Neural crest cell (in vitro differentiated cells): ENCODE results near the gene DLEU7. TPM values are rescaled to one million over a fixed set of nuclear protein-coding genes. Genes with fewer than 3 reads are reported as not detected.

ENCODE experiments used
- DNase-seq: peaks from one replicate; pipeline ENCODE4 v3.0.0; 2021; ENCODE audit warnings: low read depth, mixed read lengths, low spot score
- H3K27ac Mint-ChIP-seq: one replicate; pipeline ENCODE4 v1.8.0; 2021; ENCODE audit warnings: mild to moderate bottlenecking, mixed read lengths; ENCODE audit not compliant: unreplicated experiment
- H3K27me3 Mint-ChIP-seq: 2 replicates; pipeline ENCODE4 v1.8.0; 2021; ENCODE audit warnings: low read depth, mild to moderate bottlenecking, mixed read lengths
- H3K36me3 Mint-ChIP-seq: 2 replicates; pipeline ENCODE4 v1.8.0; 2021; ENCODE audit warnings: low read depth, mild to moderate bottlenecking, mixed read lengths
- H3K4me1 Mint-ChIP-seq: 2 replicates; pipeline ENCODE4 v1.8.0; 2021; ENCODE audit warnings: mixed read lengths
- H3K4me3 Mint-ChIP-seq: one replicate; pipeline ENCODE4 v1.8.0; 2021; ENCODE audit warnings: mild to moderate bottlenecking, mixed read lengths
- H3K9me3 Mint-ChIP-seq: 2 replicates; pipeline ENCODE4 v1.8.0; 2021; ENCODE audit warnings: mixed read lengths
- total RNA-seq: library from RNA; stranded (reverse); gene quantifications from 2 replicates; pipeline ENCODE4 v1.2.1, GENCODE V29; 2021
- TF ChIP-seq, protein P1 (sequence below): fragments of 200-600 bp; sonication (generic); conservative IDR thresholded peaks from 2 replicates; pipeline ENCODE4 v1.5.0; 2021; ENCODE audit warnings: antibody characterized with exemption, mild to moderate bottlenecking

Gene DLEU7
- total RNA-seq, 1 donor from 2014 or later, result 0.51 TPM

DNA sequence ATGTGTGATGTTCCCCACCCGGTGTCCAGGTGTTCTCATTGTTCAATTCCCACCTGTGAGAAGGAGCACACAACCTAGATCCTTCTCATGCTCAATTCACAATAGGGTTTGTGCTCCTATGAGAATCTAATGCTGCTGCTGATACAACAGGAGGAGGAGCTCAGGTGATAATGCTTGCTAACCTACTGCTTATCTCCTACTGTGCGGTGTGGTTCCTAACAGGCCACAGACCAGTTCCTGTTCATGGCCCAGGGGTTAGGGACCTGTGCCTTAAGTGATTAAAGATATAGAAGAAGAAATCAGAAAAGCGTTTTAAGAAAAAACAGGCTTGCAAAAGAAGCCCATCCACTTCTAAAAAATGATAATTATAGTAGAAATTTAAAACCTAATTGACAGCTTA, 17.5 kb downstream of the DLEU7 start:
- Mint-ChIP-seq H3K27me3 (no peaks in the 10 kb centered on the region), H3K4me1 (no peaks in the 10 kb centered on the region), H3K9me3 (no peaks in the 10 kb centered on the region), H3K4me3 (no peak overlapping the region), H3K27ac (no peak overlapping the region), H3K36me3 (peaks cover under 1% of the 10 kb centered on the region)
- no peak for DNase-seq
- TF ChIP-seq, protein P1, sequence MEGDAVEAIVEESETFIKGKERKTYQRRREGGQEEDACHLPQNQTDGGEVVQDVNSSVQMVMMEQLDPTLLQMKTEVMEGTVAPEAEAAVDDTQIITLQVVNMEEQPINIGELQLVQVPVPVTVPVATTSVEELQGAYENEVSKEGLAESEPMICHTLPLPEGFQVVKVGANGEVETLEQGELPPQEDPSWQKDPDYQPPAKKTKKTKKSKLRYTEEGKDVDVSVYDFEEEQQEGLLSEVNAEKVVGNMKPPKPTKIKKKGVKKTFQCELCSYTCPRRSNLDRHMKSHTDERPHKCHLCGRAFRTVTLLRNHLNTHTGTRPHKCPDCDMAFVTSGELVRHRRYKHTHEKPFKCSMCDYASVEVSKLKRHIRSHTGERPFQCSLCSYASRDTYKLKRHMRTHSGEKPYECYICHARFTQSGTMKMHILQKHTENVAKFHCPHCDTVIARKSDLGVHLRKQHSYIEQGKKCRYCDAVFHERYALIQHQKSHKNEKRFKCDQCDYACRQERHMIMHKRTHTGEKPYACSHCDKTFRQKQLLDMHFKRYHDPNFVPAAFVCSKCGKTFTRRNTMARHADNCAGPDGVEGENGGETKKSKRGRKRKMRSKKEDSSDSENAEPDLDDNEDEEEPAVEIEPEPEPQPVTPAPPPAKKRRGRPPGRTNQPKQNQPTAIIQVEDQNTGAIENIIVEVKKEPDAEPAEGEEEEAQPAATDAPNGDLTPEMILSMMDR, result no peak

DNA sequence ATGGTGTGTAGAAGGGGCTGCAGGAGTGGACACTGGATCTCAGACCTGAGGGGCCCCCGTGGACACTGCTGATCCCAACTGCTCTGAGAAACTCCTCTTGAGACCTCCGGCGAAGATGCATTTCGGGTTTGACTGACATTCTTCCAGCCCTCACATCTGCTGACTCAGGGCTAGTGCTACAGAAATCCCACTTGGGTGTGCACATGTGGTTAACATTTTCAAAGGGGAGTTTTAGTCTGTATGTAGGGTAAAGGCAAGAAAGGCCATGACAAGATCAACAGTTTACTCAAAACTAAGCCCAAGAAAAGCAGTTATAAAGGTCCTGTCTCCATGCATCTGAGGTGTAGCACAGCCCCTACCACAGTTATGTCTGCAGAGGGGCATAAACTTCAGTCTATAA, 31.2 kb downstream of the DLEU7 start:
- TF ChIP-seq, protein P1, result no peak
- no peak overlapping the region for H3K4me3 Mint-ChIP-seq
- no peaks in the 10 kb centered on the region for H3K9me3 Mint-ChIP-seq
- no peaks in the 10 kb centered on the region for H3K36me3 Mint-ChIP-seq
- no peak overlapping the region for H3K27ac Mint-ChIP-seq
- H3K4me1 Mint-ChIP-seq, result peaks cover 4% of the 10 kb centered on the region
- no peak for DNase-seq
- H3K27me3 Mint-ChIP-seq, result no peaks in the 10 kb centered on the region

DNA sequence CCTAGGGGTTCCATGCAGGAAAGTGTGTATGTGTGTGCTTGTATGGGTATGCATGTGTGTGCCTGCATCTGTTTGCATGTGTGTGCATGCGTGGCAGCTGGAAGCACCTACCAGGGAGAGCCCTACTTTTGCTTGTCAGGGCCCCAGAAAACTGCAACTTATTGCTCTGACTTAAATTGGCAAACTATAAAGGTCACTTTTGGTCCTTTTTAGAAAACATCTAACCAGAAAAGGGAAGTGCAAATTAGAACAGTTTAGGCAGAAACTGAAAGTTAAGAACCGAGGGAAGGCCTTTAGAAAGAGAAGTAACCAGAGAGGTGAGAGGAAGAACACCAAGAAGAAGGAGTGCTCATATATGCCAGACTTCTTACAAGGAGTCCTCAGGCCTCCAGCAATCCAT, 32.5 kb downstream of the DLEU7 start:
- DNase-seq, result no peak
- no peaks in the 10 kb centered on the region for H3K36me3 Mint-ChIP-seq
- H3K4me3 Mint-ChIP-seq, result no peak overlapping the region
- TF ChIP-seq, protein P1, result no peak
- H3K4me1 Mint-ChIP-seq, result peaks cover 6% of the 10 kb centered on the region
- H3K27me3 Mint-ChIP-seq, result no peaks in the 10 kb centered on the region
- H3K27ac Mint-ChIP-seq, result no peak overlapping the region
- H3K9me3 Mint-ChIP-seq, result peaks cover 1% of the 10 kb centered on the region

DNA sequence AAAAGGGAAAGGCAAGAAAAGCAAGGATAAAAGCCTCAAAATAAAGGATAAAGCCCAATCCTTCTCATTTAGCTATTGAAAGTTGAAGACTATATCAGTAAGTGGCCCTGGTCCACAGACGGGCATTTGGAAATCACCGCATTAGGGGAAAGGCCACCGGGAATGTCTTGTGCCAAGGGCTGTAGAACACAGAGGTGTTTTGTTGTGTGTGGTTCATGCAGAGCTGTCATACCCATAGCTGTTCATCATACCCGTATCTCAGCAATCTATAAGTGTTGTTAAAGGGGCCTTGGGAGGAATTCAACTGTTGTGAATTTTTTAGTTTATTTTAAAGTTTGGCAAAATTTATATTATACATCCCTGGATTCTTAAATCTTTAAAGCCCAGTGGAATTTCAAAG, 33.0 kb downstream of the DLEU7 start:
- no peak overlapping the region for H3K27ac Mint-ChIP-seq
- no peak overlapping the region for H3K4me3 Mint-ChIP-seq
- H3K9me3 Mint-ChIP-seq, result peaks cover 5% of the 10 kb centered on the region
- no peak for DNase-seq
- H3K27me3 Mint-ChIP-seq, result no peaks in the 10 kb centered on the region
- peaks cover 6% of the 10 kb centered on the region for H3K4me1 Mint-ChIP-seq
- TF ChIP-seq, protein P1, result no peak
- H3K36me3 Mint-ChIP-seq, result peaks cover 3% of the 10 kb centered on the region

DNA sequence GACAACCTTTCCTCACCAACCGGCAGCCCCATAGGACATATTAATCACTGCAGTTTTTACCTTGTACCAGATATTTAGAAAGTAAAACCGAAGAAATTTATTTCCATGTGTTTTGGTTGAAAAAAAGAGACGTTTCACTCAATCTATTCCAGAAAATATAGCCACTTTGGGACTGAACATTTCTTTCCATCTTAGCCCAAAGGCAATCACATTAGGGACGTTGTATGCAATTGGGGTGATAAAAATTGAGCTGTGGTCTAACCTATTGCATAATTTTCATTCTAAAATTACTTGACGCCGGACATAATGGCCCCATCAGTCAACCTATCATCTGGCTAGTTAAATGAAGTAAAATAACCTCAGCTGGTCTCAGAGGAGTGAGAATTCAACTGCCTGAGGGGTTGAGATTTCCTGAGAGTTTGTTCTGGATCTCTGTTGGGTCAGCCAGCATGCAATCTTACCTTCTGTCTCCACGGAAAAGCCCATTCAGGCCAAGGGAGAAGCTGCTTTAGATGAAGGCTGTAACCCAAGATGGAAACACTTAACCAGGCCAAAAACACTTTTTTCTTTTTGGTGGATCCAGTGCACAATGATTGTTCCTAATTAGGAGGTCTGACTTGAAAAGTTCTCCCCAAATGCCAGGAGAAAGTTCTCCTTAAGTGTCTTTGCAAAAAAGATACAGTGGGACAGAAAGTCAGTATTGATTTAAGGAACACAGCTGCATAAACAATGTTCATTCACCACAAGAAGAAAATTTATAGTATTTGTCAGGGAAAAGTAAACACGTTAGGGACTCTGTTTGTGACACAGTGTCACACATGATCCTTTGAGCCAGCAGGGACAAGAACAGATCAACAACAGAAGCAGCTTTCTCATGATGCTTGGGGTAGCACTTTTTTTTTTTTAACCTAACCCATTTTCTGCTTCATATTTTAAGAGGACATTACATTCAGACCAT, 34.1 kb downstream of the DLEU7 start:
- H3K4me3 Mint-ChIP-seq, result no peak overlapping the region
- DNase-seq, result no peak
- peaks cover 3% of the 10 kb centered on the region for H3K36me3 Mint-ChIP-seq
- peaks cover 6% of the 10 kb centered on the region for H3K4me1 Mint-ChIP-seq
- H3K9me3 Mint-ChIP-seq, result peaks cover 5% of the 10 kb centered on the region
- TF ChIP-seq, protein P1, result no peak
- no peaks in the 10 kb centered on the region for H3K27me3 Mint-ChIP-seq
- H3K27ac Mint-ChIP-seq, result no peak overlapping the region
